Epidermal melanocyte (primary cell): Measurements from ENCODE around the gene PFKFB2.
A peak's percentile ranks its signal among the peaks of the same experiment; 100 is the strongest.

Source experiments
- DNase-seq: peaks from one replicate; pipeline ENCODE4 v3.0.0; 2011; ENCODE audit warnings: low spot score; ENCODE audit not compliant: insufficient read length

PFKFB2 gene

GRCh38 chr1:207052911-207053769, at the start of gene PFKFB2:
TSS of gene PFKFB2 (plus strand) at chr1:207053275. CDS start at chr1:207054718, 1,443 bp downstream.
- peak; percentile 77 for DNase-seq

- DNase-seq = no peak
These were observed 47.9 kb upstream of the PFKFB2 start for GRCh38 chr1:207004931-207005830.

DNA sequence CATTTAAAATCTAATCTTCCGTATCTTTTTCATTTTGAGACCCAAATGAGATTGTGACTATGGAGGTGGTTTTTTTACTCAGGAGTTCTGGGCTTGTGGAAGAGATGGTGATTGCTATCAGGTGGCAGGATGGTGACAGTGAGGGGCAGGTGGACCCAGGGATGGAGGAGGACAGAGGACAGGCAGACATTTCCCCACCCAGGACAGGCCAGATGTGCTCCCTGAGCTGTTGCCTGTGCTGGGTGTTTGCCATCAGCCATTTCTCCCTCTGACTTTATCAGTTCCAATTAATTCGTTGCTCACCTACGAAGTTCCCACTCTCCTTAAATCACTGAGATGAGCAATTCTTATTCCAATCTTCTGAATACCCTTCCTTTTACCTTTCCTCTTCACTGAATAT, 47.0 kb upstream of the PFKFB2 start:
- no peak for DNase-seq

DNA sequence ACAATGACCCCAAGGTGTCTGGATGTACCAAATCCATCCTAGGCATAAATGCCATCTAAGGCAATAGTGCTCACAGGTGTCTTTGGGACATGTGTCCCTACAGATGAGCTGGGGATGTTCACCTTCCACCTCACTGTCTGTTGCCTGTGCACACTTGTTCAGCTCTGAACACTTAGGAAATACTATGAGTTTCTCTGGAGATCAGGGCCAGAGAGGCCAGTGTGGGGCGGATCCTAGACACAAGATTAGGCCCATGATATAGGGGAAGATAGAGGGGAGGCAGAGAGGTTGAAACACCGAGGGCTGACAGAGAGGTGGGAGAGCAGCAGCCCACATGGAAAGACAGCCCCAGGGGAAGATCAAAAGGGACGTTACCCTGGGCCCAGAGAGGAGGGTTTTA, 46.2 kb upstream of the PFKFB2 start:
- no peak for DNase-seq

DNA sequence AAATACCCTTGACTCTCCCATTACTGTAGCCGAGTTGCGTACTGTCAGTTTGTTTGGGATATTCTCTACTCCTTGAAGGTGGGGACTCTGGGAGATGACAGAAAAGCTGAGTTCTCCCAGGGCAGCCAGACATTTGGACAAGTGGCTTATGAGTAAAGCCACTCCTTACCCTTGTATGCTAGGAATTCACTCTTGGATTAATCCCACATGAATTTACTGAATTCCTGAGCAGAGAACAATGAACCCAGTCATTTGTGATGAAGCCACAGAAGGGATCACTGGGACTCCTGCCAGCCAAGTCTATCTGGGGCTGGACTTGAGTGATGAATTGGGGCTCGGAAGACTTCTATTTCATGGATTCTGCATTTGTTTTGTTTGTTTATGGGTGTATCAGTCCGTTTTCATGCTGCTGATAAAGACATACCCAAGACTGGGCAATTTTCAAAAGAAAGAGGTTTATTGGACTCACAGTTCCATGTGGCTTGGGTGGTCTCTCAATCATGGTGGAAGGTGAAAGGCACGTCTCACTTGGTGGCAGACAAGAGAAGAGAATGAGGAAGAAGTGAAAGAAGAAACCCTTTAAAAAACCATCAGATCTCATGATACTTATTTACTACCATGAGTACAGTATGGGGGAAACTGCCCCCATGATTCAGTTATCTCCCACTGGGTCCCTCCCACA, 45.6 kb upstream of the PFKFB2 start:
- peak; percentile 91 for DNase-seq

DNA sequence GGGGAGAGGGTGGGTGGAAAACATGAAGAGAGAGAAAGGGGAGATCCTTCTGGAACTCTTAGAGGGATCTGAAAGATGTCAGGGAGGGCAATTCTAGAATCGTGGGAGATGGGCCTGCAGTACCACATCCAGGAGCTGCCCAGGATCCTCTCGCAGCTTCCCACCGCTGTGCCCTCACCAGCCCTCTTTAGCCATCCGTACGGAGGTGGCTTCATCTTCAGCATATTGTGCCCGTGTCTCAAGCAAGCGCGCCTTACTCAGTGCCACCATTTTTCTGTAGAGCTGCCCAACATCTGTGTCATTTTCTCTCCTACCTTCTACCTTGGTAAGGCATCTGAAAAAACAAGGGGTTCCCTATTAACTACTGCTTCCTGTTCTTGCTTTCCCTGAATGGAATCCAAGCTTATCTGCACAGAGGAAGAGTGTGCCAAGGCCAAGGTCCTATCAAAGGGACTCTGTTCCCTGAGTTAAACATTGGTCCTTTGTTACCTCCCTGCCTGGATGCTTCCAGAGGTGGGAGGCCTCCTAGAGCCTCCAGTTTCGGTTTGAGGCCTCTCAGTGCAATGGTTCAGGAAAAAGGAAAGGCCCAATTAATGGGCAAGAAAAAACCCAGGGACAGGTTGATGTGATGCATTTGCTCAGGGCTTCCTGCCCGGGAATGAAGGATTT, 43.8 kb upstream of the PFKFB2 start:
- DNase-seq = no peak

DNA sequence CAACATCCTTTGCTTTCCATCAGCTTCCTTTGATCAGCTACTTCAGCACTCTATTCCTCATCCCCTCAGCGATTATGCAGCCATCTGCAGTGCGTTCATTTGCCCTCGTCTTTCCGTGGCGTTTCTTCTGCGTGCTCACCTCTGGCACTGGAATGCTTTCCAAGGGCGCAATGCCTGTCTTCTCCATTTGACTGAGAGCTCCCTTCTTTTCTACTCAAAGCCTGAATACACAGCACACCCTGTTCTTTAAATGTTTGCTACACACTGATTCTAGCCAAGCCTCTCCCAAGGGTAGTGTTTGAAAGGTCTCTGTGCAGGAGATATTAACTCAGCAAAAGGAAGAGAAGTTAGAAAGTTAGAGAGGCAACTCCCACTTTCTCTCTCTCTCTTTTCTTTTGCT, 43.1 kb upstream of the PFKFB2 start:
- no peak for DNase-seq

DNA sequence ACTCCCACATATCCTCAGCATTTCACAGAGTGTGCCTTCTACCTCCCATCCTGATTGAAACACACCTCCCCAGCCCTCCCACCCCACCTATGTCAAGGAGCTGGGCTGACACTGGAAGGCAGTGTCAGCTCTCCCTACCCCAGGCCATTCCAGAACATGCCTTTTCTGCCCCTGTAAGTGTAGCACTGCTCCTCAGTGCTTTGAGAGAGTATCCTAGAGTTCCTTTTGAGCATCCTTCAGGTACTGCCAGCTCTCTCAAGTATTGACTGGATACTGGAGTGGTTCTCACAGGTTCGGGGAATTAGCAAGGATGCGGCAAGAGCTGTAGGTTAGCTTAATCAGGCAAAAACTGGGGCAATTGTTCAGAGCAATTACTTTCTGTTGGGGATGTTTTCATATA, 42.3 kb upstream of the PFKFB2 start:
- DNase-seq = no peak

GRCh38 chr1:207013321-207014085, 39.6 kb upstream of the PFKFB2 start:
- no peak for DNase-seq

GRCh38 chr1:207014728-207015127, 38.3 kb upstream of the PFKFB2 start:
- DNase-seq = no peak

DNA sequence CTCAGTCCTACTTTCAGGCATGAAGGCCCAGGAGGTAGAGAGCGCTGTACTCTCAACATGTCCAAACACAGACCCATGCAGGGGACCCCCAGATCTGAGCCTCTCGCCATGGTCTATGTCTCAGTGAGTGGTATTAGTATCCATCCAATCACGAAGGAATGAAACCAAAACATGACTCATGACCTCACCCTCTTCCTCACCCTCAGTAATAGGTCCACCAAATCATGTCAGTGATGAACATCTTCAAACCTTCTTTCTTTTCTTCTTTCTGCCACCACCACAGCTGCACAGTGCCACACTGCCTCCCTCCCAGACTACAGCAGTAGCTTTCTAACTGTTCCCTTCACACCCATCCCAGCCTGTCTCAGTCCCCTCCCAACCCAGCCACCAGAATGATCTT, 37.3 kb upstream of the PFKFB2 start:
- DNase-seq = no peak

- no peak for DNase-seq
These were observed 35.2 kb upstream of the PFKFB2 start for GRCh38 chr1:207017615-207018559.

DNA sequence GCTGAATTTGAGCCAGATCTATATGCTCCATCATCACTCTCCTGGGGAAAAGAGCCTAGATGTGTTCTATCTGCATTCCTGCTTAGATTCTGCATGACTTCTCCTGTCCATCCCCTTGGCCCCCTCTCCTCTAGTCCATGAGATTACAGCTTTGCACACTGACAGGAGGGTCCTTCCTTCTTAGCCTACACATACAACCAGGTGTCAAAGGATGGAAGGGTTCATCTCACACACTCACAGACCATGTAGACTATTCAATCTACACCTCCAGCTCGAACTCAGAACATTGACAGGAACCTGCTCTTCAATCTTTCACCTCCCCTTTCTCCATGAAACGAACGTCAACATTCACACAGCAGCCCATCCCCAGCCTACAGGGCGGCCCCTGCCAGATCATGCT, 34.4 kb upstream of the PFKFB2 start:
- no peak for DNase-seq

DNA sequence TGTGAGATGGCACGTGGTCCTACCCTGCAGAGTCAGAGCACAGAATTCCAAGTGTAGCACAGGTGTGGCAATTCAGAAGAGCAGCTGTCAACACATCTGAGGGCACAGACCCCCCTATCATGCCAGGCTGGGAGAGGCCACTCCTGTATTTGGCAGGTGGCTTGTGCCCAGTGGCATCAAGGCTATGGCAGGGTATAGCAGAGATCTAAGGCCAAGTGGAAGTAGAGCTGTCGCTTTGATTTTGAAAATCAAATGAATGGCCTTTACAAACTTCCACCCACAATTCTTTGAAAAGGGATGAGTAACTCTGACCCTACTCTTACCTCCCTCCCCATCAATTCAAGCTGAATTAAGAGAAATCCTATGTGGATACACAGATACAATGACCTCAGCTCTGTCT, 33.9 kb upstream of the PFKFB2 start:
- DNase-seq = no peak

DNA sequence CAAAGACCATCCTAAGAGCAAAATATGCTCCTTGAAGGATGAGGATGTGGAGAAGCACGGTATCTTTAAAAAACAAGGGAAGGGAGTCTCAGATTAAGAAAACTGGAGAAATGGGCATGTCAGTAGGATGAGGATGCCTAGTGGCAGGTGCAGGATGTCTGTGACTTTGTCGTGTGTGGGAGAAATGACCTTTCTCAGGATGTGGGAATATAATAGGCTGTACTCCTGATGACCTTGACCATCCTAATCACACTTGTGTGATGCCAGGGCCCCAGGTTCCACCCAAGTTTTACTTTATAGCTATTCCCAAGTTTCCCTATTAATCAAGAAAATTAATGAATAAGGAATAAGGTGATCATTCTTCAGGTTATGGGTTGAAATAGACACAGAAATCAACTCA, 33.4 kb upstream of the PFKFB2 start:
- DNase-seq = no peak

GRCh38 chr1:207020065-207020708, 32.9 kb upstream of the PFKFB2 start:
- DNase-seq = no peak

DNA sequence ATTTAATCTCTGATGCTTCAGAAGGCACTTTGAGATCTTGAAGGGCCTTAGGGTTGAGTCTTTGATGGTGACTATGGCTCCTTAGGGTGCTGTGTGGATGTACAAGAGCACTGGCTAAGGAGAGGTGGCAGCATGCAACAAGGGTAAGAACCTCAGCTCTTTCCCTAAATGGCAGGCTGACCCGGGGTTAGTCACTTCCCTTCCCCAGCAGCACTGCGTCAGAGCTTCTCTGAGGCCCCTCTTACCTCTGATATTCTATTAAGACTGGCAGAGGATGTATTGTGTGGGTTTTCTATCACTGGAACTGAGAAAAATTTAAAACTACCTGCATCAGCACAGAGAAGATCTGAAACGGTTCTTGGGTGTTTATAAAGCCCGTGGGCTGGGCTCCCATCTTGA, 32.4 kb upstream of the PFKFB2 start:
- DNase-seq = no peak

DNA sequence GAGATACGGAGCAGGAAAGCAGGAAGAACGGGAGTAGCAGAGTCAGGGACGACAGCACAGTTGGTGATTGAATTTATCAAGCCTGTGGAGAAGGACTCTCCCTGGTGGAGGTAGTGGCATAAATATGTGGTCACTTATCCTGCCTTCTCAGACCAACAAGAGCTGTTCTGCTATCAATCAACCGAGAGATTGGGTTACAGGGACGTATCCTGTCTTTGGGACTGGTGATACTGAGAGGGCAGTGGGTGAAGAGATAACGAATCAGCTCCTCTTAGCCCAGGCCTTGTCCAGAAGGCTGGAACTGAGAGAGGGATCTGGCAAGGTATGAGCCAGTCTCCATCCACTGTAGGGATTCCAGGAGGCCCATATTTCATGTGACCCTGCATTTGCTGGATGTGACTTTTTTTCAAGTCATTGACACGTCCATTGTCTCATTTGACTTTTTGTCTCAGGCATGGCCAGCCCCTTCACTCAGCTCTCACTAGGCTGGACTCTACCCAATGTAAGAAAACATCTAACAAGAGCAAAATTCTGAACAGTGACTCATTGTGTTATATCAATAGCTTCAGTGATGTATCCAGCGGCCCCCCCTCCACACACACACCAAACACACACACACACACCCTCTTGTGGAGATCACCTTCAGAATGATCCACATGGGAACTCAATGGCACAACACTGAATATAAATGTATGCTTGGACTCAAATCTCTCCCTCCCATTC, 31.8 kb upstream of the PFKFB2 start:
- DNase-seq = no peak
